H1 (cell line): ENCODE measurements around the gene SUPT4H1. TPM values are rescaled to one million over a fixed set of nuclear protein-coding genes. Genes with fewer than 3 reads are reported as not detected.

Experiments used
- CTBP2 ChIP-seq: IDR thresholded peaks from 2 replicates; pipeline ENCODE4 v1.7.0; 2011; ENCODE audit warnings: borderline replicate concordance, mild to moderate bottlenecking, moderate library complexity, mixed read lengths, low read length; ENCODE audit not compliant: insufficient read depth, insufficient read length
- GABPA ChIP-seq: IDR thresholded peaks from 2 replicates; pipeline ENCODE4 v1.6.1; 2011; ENCODE audit warnings: mild to moderate bottlenecking, low read length, moderate library complexity, borderline replicate concordance; ENCODE audit not compliant: insufficient read depth
- polyA plus RNA-seq, 7 experiments: library from polyadenylated mRNA; depleted of rRNA in 3 of 7; stranded (reverse) in 5 of 7; unstranded in 2 of 7; fragments of >200 nt in 5 of 7; fragments of 200-250 nt in 2 of 7; gene quantifications; 1 replicate in 5 of 7; 2 replicates in 1 of 7; 4 replicates in 1 of 7; pipeline versions ENCODE4 v1.2.1 to v1.2.3, GENCODE V29; 2011 to 2013; ENCODE audit warnings: missing spikeins in 2 of 7, mixed read lengths in 2 of 7
- total RNA-seq: library from RNA; stranded (reverse); fragmentation: NEBNext Ultra II Directional; extraction: Animal tissue kit (Norgen Biotek cat#: 25700); gene quantifications from 2 replicates; pipeline ENCODE4 v1.2.1, GENCODE V29; 2021

The SUPT4H1 gene
- total and polyA plus RNA-seq, 2 of the 8 experiments (the other 6 are each of a cell fraction or from before 2014, with no cell fraction given): 112 to 143 TPM

GRCh38 chr17:58321571-58322525 is 30.2 kb downstream of the SUPT4H1 start (continued):
- TF ChIP-seq GABPA: no peak
- no peak for TF ChIP-seq CTBP2
